ENCODE results near the gene UBE2F. TPM values are rescaled to one million over a fixed set of nuclear protein-coding genes. Genes with fewer than 3 reads are reported as not detected.

UBE2F gene
- total RNA-seq, 1 experiment from 2014 or later, result 51.2 TPM

DNA sequence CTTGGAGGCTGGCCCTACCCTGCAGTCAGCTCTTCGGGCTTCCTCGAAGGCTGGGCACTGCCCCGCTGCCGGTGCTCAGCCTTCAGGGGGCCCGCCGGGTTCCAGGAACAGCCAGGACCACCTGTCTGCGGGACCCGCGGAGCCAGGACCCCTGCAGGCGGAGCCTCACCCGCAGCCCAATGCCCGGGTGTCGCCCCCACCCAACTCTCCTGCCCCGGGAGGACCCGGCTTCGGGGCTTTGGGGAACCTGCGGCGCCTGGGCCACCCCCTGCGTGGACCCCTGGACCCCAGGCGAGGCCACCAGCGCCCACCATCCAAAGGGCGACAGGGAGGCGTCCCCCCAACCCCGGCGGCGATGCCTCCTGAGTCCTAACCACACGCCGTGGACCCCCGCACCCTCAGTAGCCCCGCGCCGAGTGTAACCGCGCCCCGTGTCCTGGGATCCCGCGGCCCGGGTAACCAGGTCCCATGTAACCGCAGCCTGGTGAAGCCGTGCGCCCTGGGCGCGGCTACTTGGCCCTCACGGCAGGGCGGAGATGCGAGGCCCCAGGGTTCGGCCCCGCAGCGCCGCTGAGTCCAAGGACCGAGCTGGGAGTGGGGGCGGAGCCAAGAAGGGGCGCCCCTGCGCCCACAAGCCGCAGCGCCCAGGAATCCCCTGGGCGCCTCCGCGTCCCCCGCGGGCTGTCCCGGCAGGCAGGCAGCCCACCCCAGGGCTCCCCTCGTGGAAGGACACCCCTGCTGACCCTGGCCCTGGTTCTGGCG, 11.0 kb upstream of the UBE2F start:
- intact Hi-C loops (cut with micrococcal nuclease; ENCODE audit: unreplicated experiment), result no loop called here
- peaks cover 5% of the 10 kb centered on the region for H3K4me1 ChIP-seq (ENCODE audit: insufficient read depth, low read length, poor library complexity, severe bottlenecking)
- no peaks in the 10 kb centered on the region for H3K9me3 ChIP-seq (ENCODE audit: low read depth, low read length, poor library complexity, severe bottlenecking)
- BruUV-seq (replicated peaks), result no TSS peak
- ChIA-PET POLR2A (ENCODE audit: low non-redundant PET) (no interaction called here), CTCF (interaction anchor here (0.5 kb wide), 1 partner anchor 90 kb away, joined by 3 read pairs; no protein-coding TSS in a partner anchor)
- H3K4me3 ChIP-seq (ENCODE audit: low read depth, low read length, poor library complexity, severe bottlenecking), result peak overlapping the region; percentile 39
- no peaks in the 10 kb centered on the region for H3K27me3 ChIP-seq (replicated peaks; ENCODE audit: insufficient read depth, low read depth, low read length, poor library complexity)
- TF ChIP-seq, protein P1, sequence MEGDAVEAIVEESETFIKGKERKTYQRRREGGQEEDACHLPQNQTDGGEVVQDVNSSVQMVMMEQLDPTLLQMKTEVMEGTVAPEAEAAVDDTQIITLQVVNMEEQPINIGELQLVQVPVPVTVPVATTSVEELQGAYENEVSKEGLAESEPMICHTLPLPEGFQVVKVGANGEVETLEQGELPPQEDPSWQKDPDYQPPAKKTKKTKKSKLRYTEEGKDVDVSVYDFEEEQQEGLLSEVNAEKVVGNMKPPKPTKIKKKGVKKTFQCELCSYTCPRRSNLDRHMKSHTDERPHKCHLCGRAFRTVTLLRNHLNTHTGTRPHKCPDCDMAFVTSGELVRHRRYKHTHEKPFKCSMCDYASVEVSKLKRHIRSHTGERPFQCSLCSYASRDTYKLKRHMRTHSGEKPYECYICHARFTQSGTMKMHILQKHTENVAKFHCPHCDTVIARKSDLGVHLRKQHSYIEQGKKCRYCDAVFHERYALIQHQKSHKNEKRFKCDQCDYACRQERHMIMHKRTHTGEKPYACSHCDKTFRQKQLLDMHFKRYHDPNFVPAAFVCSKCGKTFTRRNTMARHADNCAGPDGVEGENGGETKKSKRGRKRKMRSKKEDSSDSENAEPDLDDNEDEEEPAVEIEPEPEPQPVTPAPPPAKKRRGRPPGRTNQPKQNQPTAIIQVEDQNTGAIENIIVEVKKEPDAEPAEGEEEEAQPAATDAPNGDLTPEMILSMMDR (conservative IDR thresholded peaks at IDR 0.05; ENCODE audit: low read depth, low read length), result no peak
- no peak for TF ChIP-seq EZH2 (IDR thresholded peaks at IDR 0.05; ENCODE audit: borderline replicate concordance, low read depth, low read length, poor library complexity, severe bottlenecking)
- no peaks in the 10 kb centered on the region for H3K36me3 ChIP-seq (ENCODE audit: insufficient read depth, low read length, poor library complexity, severe bottlenecking)
- DNase-seq (ENCODE audit: low spot score), result no peak
- no peak overlapping the region for H3K27ac ChIP-seq (ENCODE audit: low read depth, low read length, poor library complexity, severe bottlenecking)

GRCh38 chr2:237956402-237956736, 10.4 kb upstream of the UBE2F start:
- POLR2A ChIA-PET (ENCODE audit: low non-redundant PET), result no interaction called here
- DNase-seq (ENCODE audit: low spot score), result no peak
- Histone ChIP-seq H3K27ac (ENCODE audit: low read depth, low read length, poor library complexity, severe bottlenecking) (no peak overlapping the region), H3K4me3 (ENCODE audit: low read depth, low read length, poor library complexity, severe bottlenecking) (peak overlapping the region; percentile 39), H3K36me3 (ENCODE audit: insufficient read depth, low read length, poor library complexity, severe bottlenecking) (no peaks in the 10 kb centered on the region), H3K27me3 (replicated peaks; ENCODE audit: insufficient read depth, low read depth, low read length, poor library complexity) (no peaks in the 10 kb centered on the region), H3K9me3 (ENCODE audit: low read depth, low read length, poor library complexity, severe bottlenecking) (no peaks in the 10 kb centered on the region), H3K4me1 (ENCODE audit: insufficient read depth, low read length, poor library complexity, severe bottlenecking) (peaks cover 5% of the 10 kb centered on the region)
- TF ChIP-seq EZH2 (IDR thresholded peaks at IDR 0.05; ENCODE audit: borderline replicate concordance, low read depth, low read length, poor library complexity, severe bottlenecking), result no peak
- TF ChIP-seq, protein P1 (conservative IDR thresholded peaks at IDR 0.05; ENCODE audit: low read depth, low read length), result no peak
- intact Hi-C loops (cut with micrococcal nuclease; ENCODE audit: unreplicated experiment), result no loop called here
- BruUV-seq (replicated peaks), result no TSS peak
- CTCF ChIA-PET, result no interaction called here

GRCh38 chr2:237961637-237962036, 5.2 kb upstream of the UBE2F start:
- no peak for DNase-seq (ENCODE audit: low spot score)
- ChIA-PET POLR2A (ENCODE audit: low non-redundant PET) (no interaction called here), CTCF (no interaction called here)
- Histone ChIP-seq H3K27me3 (replicated peaks; ENCODE audit: insufficient read depth, low read depth, low read length, poor library complexity) (no peaks in the 10 kb centered on the region), H3K4me3 (ENCODE audit: low read depth, low read length, poor library complexity, severe bottlenecking) (no peak overlapping the region), H3K36me3 (ENCODE audit: insufficient read depth, low read length, poor library complexity, severe bottlenecking) (no peaks in the 10 kb centered on the region), H3K4me1 (ENCODE audit: insufficient read depth, low read length, poor library complexity, severe bottlenecking) (no peaks in the 10 kb centered on the region), H3K27ac (ENCODE audit: low read depth, low read length, poor library complexity, severe bottlenecking) (no peak overlapping the region), H3K9me3 (ENCODE audit: low read depth, low read length, poor library complexity, severe bottlenecking) (peaks cover 6% of the 10 kb centered on the region)
- TF ChIP-seq, protein P1 (conservative IDR thresholded peaks at IDR 0.05; ENCODE audit: low read depth, low read length), result no peak
- TF ChIP-seq EZH2 (IDR thresholded peaks at IDR 0.05; ENCODE audit: borderline replicate concordance, low read depth, low read length, poor library complexity, severe bottlenecking), result no peak
- BruUV-seq (replicated peaks), result no TSS peak
- intact Hi-C loops (cut with micrococcal nuclease; ENCODE audit: unreplicated experiment), result no loop called here

Measured in A673 (cell line).